DMS53 treated with DMSO at 0.1 percent for 48 hours (cell line): ENCODE results near the gene MTRF1L.
A peak's percentile ranks its signal among the peaks of the same experiment; 100 is the strongest.
"Not testable (repeated sequence)": the region's sequence is repeated elsewhere in the genome, so short reads cannot be mapped to it uniquely, and the experiment has no call there.

ENCODE experiments used
- DNase-seq: peaks from one replicate; lab custom pipeline; 2025; ENCODE audit not compliant: unreplicated experiment; lab: John Stamatoyannopoulos, UW

Gene MTRF1L

DNA sequence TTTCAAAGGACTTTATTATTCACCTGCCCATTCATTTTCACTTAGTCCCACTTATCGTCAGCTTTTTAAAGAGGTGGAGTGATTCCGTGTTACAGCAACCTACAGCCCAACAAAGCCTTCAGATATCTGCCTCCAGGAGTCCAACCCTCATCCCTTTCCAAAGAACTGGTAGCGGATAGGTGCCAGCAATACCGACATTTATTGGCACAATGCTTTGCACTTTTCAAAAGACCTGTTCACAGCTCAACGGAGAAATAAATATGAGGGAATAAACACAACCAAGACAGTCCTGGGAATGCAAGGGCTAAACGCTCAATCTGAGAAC lies 819 bp upstream of the MTRF1L start:
- DNase-seq, result peak; percentile 40

DNA sequence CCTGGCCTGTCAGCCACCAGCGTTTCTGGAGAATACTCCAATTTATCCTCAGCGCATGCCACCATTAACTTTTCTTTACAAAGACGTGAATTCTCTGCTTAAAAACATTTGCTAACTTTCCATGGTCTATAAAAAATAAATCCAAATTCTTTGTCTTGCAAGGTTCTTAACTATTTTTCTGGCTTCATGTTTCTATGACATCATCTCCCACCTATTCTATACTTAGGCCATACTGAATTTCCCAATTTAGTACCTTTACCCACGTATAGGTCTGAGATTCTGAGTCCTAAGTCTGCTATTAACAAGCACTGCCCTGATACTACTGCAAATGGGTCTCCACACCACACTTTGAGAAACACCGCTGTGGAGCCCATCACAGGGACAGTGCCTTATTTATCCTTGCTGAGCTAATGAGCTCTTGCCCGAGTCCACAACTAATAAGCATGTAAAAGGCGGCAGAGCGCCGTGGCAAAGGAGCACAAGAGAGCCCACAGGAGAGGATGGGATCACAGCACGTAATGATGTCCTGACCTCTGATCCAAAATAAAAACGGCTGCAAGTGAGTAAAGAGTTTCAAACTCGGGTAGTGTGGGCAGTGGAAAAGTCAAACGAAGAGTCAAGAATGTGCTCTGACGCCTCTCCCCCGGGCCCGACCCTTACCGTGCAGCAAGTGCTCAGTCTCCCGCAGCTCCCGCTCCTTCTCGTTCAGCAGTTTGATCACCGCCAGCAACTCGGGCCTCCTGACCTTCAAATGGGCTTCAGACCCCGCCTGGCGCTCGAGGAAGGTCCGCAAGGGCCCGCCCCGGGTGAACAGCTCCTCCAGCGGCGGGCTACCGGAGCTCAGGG lies 519 bp downstream of the MTRF1L start:
- DNase-seq, result no peak

DNA sequence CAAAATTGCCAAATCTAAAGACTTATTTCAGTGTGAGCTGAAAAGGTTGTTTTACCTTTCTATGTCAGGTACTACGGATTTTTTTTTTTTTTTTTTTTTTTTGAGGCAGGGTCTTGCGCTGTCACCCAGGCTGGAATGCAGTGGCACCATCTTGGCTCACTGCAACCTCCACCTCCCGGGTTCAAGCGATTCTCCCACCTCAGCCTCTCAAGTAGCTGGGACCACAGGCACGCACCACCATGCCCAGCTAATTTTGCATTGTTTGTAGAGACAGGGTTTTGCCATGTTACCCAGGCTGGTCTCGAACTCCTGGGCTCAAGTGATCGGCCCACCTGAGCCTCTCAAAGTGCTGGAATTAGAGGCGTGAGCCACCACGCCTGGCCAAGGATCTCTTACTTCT lies 1.7 kb downstream of the MTRF1L start:
- DNase-seq, result not testable (repeated sequence)

DNA sequence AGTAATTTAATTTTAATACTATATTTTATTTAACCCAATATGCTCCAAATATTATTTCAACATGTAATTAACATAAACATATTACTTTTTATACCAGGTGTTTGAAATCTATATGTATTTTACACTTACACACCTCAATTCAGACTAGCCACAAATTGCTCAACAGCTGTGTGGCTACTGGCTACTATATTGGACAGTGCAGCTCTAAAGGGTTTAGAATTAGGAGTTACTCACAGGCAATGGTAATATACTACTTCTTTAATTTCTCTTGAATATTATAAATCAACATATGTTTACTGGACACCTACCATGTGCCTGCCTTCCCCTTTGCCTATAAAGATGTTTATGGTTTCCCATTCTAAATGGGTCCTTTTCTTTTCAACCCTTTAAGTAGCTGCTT lies 2.3 kb downstream of the MTRF1L start:
- no peak for DNase-seq

DNA sequence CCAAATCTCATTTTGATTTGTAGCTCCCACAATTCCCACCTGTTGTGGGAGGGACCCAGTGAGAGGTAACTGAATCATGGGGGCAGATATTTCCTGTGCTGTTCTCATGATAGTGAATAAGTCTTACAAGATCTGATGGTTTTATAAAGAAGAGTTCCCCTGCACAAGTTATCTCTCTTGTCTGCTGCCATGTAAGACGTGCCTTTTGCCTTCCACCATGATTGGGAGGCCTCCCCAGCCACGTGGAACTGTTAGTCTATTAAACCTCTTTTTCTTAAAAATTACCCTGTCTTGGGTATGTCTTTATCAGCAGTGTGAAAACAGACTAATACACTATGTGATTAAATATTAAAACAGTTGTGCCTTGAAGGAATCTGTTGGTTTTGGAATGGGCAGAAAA lies 3.0 kb downstream of the MTRF1L start:
- DNase-seq, result not testable (repeated sequence)

DNA sequence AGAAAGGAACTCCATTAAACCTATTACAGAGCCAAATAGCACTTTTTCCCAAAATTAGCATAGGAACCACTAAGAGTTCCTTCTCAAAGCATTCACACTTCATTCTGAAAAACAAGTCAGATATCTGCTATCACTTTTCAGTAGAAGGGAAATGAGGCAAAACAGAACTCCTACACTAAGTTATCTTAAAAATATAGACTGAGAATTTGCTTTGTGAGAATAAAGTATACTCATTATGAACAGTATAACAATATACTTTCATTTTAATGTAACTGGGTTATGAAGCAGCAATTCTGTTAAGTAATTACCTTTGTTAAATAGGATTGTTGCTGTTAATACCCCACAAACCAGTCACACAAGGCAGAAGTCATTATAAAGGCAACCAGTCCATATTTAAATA lies 8.7 kb downstream of the MTRF1L start:
- DNase-seq, result no peak

DNA sequence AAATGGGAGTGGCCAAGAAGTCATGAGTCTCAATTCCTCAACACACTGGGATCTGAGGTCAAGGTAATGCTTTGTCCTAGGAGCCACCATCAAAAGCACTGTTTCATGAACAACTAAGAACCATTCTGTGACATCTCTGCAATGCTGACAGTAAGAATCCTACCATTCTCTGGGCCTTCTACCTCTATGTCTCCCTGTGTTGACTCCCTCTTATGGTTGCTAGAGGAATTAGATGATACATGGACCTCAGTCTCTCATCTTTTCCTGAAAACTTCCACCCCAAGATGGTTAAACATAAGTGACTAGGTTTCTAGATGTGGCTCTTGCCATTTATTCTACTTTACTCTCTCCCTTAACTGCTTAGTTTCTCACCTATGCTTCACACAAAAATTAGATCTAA lies 9.1 kb downstream of the MTRF1L start:
- no peak for DNase-seq

DNA sequence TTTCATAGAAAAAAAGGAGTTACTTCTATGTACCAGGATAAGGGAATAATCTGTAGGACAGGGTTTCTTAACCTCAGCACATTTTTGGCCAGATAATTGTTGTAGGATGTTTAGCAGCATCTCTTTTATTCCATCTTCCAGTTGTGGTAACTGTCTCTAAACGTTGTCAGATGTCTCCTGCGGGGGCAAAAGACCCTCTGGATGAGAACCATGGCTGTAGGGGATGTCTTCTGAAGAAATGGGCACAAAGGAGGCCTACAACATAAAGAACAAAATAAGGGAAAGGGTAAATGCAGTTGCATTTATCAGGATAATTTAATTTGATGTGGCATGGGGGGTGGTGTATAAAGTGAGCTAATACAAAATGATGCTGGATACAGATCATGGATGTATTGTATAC lies 15.5 kb downstream of the MTRF1L start:
- DNase-seq, result no peak

DNA sequence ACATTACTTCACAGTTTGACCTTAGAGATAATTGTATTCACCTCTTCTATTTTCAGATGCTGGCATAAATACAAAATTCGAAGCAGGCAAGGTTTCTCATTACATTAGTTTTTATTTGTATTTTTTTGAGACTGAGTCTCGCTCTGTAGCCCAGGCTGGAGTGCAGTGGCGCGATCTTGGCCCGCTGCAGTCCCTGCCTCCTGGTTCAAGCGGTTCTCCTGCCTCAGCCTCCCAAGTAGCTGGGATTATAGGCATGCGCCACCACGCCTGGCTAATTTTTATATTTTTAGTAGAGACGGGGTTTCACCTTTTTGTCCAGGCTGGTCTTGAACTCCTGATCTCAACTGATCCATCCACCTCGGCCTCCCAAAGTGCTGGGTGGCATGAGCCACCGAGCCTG lies 17.2 kb downstream of the MTRF1L start:
- not testable (repeated sequence) for DNase-seq

DNA sequence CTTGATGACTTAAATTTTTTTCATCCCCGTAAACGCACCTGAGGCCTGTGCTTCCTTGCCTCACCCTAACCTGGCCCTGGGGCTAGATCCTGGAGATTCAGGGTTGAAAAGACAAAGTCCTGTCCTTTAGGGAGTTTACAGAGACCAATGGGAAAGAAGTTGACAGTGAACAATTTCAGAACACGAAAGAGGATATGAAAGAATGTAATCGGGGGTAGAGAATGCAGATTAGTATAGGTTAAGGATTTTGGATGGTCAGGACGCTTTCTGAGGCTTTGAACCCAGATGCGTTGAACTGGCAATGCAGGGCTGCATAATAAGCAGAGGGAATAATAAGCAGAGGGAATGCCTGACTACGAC lies 18.0 kb downstream of the MTRF1L start:
- no peak for DNase-seq

DNA sequence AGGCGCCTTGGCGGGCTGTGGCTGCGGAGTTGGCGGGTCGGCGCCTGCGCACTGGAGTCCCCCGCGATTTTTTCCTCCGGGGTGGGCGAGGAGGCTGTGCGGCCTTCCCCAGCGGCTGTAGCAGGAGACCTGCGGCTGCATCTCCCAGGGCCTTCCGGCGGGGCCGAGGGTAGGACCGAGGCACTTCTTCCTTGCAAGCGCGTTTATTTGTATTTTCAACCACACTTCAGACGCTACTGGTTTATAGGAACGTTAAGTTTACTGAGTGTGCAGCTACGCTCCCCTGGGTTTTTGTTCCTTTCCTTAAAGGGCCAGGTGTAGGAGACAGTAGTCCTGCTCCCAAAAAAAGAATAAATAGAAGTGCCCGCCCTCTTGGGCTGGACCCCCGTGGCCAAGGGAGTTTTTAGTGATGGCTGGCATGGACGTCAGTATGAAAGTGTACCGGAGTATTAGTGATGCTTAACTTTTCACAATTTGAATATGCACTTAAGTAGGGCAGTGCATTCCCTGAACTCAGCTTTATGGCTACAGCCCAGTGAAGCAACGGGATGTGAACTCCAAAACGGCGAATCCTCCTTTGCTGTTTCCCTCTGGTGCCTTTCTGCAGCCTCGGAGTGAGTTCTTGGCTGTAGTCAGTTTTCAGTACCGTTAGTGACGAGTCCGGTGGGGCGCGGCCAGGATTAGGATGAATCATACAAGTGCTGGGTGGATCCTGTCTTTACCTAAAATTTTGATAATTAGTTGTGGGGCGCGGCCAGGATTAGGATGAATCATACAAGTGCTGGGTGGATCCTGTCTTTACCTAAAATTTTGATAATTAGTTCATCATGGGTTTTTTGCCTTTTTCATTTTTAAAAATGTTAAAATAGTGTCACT lies 18.6 kb downstream of the MTRF1L start:
- no peak for DNase-seq

DNA sequence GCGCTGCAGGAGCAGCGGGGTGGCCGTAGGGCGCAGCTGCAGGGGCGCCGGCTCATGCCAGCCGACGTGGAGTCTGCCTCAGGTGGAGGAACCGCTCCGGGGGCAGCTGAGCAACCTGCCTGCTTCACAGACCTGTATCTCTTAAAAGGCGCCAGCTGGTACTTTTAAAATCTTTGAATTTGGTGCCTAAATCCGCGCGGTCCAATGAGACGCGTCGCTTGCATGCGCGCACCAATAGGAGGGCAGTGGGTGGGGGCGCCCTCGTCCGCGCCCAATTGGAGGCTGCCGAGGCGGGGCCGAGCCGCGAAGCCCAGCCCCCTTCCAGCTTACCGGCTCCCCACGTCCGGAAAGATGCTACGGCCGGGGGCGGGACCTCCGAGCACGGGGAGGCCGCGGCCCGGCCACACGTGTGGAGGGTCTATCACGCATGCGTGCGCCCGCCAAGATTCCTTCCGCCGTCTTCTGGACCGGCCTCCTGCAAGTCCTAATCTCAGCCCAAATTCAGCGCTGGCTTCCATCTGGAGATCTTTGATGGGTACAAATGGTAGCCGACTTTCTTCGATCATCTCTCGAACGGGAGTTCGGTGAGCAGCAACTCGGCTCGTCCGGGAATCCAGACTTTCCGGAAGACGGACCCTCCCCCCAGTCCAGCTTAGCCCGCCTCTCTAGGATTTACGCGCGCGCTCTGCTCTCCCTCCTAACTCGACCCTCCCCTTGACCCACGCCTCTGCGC lies 19.4 kb downstream of the MTRF1L start, which contains the start of gene FBXO5:
Gene FBXO5, minus strand, starts transcription at position 138 of the 733 bp plus-strand sequence. Its CDS starts 82 bp downstream, at position 56.
- DNase-seq, result peak; percentile 86

DNA sequence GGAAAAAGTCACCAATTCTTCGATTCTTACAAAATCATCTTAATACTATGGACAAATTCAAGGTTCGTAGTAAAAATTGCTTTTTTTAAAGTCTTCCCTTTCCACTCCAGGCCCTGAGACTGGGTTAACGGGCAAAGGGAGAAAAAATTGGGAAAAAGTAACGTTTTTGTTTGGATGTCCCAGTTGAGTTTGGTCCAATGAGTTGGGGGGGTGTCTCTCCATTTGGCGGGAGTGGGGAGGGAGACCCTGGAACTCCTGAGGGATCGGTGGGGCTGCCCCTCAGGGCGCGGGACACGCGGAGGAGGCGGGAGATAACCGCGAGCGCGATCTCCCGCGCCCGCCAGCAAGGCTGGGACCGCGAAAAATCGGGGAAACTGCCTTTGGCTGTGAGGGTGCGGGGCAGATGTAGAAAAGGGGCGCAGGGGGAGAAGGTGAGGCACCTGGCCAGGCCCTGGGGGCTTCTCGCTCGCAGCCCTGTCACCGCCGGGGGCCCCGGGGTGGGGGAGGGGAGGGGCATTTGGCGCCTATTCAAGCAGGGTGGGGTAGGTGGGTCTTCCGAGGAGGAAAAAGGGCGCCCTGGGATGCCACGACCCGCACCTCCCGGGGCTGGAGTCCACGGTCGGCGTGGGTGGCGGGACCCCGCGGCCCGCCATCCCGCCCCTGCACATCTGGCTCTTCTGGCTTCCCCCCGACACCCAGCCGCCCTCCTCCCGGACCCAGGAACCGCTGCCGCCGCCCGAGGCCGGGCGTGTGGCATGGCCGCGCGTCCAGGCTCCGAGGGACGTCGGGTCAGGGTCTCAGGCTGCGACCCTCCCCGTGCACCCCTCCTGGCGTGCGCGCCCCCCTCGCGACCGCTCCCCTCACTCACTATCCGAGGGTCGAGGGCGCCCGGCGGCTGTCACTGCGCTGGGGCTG lies 20.3 kb downstream of the MTRF1L start:
- no peak for DNase-seq

DNA sequence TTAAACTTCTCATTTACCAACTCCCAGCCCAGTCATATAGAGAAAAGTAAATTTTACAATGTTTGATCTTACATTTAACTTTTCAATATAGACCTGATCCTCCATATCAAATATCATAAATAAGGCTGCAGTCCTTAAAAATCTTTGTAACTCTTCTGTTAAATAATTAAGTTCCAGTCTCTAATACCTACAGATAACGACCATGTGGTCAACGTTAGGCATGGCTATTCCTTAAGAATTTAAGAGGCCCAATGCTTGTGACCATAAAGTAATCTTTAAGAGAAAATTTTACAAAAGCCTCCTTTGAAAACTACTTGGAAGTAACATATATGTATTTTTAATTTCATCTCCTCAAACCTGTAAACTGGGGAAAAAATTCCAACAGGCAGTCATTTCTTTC lies 21.3 kb downstream of the MTRF1L start:
- DNase-seq, result no peak

DNA sequence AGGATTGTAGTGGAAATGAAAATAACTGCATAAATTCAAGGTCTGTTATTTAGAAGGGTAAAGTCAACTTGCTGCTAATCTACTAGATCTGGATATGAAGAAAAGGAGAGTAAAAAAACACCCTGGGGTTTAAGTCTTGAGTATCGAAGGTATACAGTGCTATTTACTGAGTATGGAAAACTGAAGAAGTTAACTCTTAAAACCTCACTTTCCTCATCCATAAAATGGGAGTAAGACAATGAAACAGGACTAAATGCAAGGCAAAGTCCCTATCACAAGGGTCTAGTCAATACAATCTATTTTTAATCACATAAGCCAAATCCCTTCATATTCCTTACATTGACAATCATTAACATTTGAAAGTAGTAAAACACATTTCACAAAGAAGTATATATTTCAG lies 21.9 kb downstream of the MTRF1L start:
- DNase-seq, result no peak

DNA sequence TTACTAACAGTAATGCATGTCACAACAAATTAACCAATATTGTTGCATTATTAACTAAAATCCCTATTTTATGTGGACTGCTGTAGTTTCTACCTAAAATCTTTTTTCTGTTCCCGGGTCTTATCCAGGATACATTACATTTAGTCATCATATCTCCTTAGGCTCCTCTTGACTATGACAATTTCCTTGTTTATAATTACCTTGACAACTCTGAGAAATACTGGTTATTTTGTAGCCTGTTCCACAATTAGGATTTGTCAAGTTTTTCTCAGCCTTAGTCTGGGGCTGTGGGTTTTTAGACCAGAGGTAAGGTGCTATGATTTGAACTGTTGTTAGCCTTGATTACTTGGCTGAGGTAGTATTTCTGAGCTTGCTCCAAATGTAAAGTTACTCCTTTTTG lies 23.4 kb downstream of the MTRF1L start:
- no peak for DNase-seq

DNA sequence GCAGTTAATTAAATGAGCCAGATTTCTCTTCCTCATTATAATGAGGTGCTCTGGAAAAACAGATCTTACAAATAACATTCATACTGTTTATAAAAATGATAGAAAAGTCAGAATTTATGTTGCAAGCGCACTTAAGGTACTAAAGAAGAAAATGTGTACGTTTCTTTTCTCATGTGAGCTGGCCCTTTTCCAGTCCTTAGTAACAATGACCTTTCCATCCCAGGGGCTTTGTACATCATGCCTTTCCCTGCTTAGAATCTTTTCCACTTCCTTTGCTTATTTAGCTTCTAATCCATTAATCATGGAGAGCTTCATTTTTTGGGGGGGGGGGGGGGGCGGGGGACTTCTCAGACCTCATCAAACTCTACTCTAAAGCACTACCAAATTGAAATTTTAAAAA lies 24.5 kb downstream of the MTRF1L start:
- DNase-seq, result no peak

DNA sequence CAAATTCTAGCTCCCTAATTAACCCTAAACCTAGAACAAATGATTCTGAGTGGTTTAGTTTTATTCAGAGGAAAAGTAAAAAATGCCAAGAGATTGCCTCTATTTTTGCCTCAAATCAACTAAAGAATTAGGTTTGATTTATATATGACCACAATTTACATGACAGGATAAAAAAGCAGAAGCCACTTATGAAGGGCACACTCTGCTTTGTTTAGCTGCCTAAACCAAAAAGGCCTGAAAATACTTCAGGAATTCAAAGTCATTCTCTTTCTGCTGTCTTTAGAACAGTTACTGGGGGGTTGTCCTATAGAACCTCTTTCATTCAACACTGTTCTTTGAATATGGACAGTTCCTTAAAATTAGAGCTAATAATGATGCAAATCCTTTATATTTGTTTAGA lies 25.0 kb downstream of the MTRF1L start:
- no peak for DNase-seq

DNA sequence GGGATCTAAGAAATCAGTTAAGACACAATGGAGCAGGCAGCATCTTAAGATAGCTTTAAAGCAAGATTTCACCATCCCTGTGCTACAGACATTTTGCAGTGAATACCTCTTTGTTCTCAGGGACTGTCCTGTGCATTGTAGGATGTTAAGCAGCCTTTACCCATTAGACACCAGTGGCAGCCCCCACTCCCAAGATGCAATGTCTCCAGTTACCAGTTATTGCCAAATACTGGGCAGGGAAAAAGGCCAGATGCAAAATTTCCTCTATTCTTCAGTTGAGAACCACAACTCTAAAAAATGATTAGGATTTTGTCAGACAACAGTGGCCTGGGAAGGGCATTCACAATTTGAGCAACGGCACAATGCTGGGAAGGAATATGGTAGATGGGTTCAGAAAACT lies 25.8 kb downstream of the MTRF1L start:
- DNase-seq, result no peak

DNA sequence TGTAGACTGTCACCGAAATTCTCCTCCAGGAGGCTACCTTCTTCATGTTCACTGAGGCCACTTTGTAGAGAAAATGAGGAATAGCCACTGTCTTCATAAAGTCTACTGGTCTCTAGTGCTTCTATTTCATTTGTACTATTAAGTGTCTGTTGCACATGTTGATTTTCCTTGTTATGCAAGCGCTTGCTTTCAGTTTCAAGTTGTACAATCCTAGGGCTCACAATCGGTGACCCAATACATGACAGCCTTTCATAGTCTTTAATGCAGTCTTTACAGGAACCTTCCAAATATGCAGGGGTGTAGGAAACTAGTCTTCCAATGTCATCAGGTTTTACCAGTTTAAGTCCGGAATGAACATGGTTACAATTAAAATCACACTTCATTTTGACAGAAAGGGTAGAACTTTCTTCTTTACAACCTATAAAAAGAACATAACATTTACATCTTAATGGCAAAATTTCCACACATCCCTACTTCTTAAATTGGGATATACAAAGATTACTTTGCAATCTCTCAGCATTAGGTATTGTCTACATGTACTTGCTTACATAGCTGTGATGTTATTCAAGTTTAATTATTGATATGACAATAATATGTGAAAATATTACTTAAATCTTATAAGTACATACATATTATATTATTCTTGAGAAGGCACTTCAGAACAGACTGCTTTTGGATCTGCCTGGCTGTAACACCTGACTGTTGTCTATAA lies 27.1 kb downstream of the MTRF1L start:
- DNase-seq, result no peak
